Tibial artery (tissue), 4 donors: ENCODE results near the gene ACOT7.

Source experiments
- DNase-seq, 2 donors: peaks; one replicate each; pipeline ENCODE4 v3.0.0-alpha.2; 2019
- H3K27ac ChIP-seq, 2 donors: fragments of 200-600 bp; sonication (generic) in 1 of 2; 1 replicate in 1 of 2; 2 replicates in 1 of 2; pipeline ENCODE4 v1.5.1; 2018 to 2019; ENCODE audit warnings: mild to moderate bottlenecking in 1 of 2
- H3K27me3 ChIP-seq, 2 donors: fragments of 200-600 bp; sonication (generic) in 1 of 2; one replicate each; pipeline versions ENCODE4 v1.5.1 to v1.6.0; 2016 to 2019
- H3K36me3 ChIP-seq, 3 donors: fragments of 200-600 bp; sonication (generic) in 2 of 3; one replicate each; pipeline ENCODE4 v1.5.1; 2016 to 2019; ENCODE audit warnings: mild to moderate bottlenecking in 2 of 3
- H3K4me1 ChIP-seq, 4 donors: fragments of 200-600 bp; sonication (generic) in 2 of 4; 1 replicate in 3 of 4; 2 replicates in 1 of 4; pipeline ENCODE4 v1.5.1; 2016 to 2019
- H3K4me3 ChIP-seq, 2 donors: fragments of 200-600 bp; sonication (generic) in 1 of 2; 1 replicate in 1 of 2; 2 replicates in 1 of 2; pipeline ENCODE4 v1.5.1; 2018 to 2019; ENCODE audit warnings: mild to moderate bottlenecking in 2 of 2
- H3K9me3 ChIP-seq, 3 donors: fragments of 200-600 bp; sonication (generic) in 1 of 3; one replicate each; pipeline ENCODE4 v1.5.1; 2016 to 2019
- intact Hi-C: fragments of 100-400 bp; cut with DNase I; formaldehyde crosslinking; loops from one replicate; pipeline ENCODE4 v1.15.0; 2023; ENCODE audit warnings: low total_unique reads
- TF ChIP-seq, protein P1 (sequence below), 2 experiments: fragments of 200-600 bp in 1 of 2; fragments of 450-650 bp in 1 of 2; IDR thresholded peaks; one replicate each; pipeline ENCODE4 v1.5.1; 2017 to 2019; ENCODE audit warnings: antibody characterized with exemption in 2 of 2, mild to moderate bottlenecking in 1 of 2, moderate library complexity in 1 of 2

The ACOT7 gene

GRCh38 chr1:6239950-6240768 lies 153.4 kb downstream of the ACOT7 start:
- no peak overlapping the region for H3K4me3 ChIP-seq
- H3K27me3 ChIP-seq: peaks cover 10 to 62% of the 10 kb centered on the region in 2 donors
- intact Hi-C loops: loop anchor here (5.0 kb wide), 2 partner anchors 43 to 188 kb away; partner anchors contain the start of gene RPL22
- no peak for DNase-seq
- no peaks in the 10 kb centered on the region for H3K36me3 ChIP-seq
- no peaks in the 10 kb centered on the region for H3K9me3 ChIP-seq
- TF ChIP-seq, protein P1, sequence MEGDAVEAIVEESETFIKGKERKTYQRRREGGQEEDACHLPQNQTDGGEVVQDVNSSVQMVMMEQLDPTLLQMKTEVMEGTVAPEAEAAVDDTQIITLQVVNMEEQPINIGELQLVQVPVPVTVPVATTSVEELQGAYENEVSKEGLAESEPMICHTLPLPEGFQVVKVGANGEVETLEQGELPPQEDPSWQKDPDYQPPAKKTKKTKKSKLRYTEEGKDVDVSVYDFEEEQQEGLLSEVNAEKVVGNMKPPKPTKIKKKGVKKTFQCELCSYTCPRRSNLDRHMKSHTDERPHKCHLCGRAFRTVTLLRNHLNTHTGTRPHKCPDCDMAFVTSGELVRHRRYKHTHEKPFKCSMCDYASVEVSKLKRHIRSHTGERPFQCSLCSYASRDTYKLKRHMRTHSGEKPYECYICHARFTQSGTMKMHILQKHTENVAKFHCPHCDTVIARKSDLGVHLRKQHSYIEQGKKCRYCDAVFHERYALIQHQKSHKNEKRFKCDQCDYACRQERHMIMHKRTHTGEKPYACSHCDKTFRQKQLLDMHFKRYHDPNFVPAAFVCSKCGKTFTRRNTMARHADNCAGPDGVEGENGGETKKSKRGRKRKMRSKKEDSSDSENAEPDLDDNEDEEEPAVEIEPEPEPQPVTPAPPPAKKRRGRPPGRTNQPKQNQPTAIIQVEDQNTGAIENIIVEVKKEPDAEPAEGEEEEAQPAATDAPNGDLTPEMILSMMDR (IDR thresholded peaks at IDR 0.05): no peak
- H3K27ac ChIP-seq: no peak overlapping the region
- H3K4me1 ChIP-seq: peaks cover 0 to 19% (median 18%) of the 10 kb centered on the region in 4 donors

DNA sequence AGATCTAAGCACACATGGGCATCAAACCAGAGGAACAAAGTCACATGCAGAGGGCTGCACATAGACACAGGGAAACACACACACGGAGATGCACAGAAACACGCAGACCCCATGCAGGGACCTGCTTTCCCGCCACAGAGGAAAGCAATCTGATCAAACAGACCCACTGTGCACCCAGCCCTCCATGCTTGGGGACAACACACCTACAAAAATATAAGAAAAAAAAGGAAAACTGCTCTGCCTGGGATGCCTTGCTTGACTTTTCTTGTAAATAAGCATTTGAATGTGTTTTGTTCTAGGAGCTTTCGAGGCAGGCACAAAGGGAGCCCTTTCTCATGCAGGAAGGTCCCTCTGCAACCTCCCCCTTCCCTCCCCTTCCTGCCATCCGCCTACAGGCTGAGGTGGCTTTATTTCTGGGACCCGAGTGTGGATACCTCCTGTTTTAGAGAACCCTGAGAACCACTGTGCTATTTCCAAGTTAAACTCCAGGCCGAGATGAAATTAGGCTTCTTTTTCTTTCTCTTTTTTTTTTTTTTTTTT lies 154.3 kb downstream of the ACOT7 start:
- TF ChIP-seq, protein P1 (IDR thresholded peaks at IDR 0.05): no peak
- Histone ChIP-seq H3K4me1 (peaks cover 0 to 27% (median 24%) of the 10 kb centered on the region in 4 donors), H3K27ac (no peak overlapping the region), H3K9me3 (no peaks in the 10 kb centered on the region), H3K36me3 (no peaks in the 10 kb centered on the region), H3K27me3 (peaks cover 10 to 55% of the 10 kb centered on the region in 2 donors), H3K4me3 (no peak overlapping the region)
- intact Hi-C loops: loop anchor here (5.0 kb wide), 1 partner anchor 42 kb away; the partner anchor contains the start of gene RPL22
- DNase-seq: no peak

DNA sequence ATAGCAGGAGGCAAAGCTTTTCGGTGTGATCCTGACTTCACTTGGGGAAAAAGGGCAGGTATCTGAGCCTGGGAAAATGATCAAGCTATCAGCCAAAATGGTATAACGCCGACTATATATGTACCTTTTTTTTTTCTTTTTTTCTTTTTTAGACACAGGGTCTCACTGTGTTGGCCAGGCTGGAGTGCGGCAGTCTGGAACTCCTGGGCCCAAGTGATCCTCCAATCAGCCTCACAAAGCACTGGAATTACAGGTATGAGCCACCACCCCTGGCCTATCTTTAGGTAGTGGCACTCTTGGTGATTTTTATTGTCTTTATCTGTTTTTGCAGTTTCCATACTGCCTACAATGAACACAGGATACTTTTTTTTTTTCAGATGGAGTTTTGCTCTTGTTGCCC lies 156.5 kb downstream of the ACOT7 start:
- H3K4me1 ChIP-seq: peaks cover 0 to 26% (median 20%) of the 10 kb centered on the region in 4 donors
- H3K36me3 ChIP-seq: peaks cover 5 to 20% (median 14%) of the 10 kb centered on the region in 3 donors
- no peak overlapping the region for H3K27ac ChIP-seq
- no peak overlapping the region for H3K4me3 ChIP-seq
- no peak for DNase-seq
- intact Hi-C loops: loop anchor here (5.0 kb wide), 1 partner anchor 40 kb away; the partner anchor contains the start of gene RPL22
- TF ChIP-seq, protein P1 (IDR thresholded peaks at IDR 0.05): no peak
- H3K9me3 ChIP-seq: no peaks in the 10 kb centered on the region
- peaks cover 0 to 33% of the 10 kb centered on the region in 2 donors for H3K27me3 ChIP-seq

GRCh38 chr1:6235296-6235677 lies 158.3 kb downstream of the ACOT7 start:
- intact Hi-C loops: loop anchor here (5.0 kb wide), 1 partner anchor 38 kb away; the partner anchor contains the start of gene RPL22
- TF ChIP-seq, protein P1 (IDR thresholded peaks at IDR 0.05): no peak
- DNase-seq: no peak

GRCh38 chr1:6234502-6235295 lies 158.9 kb downstream of the ACOT7 start:
- Histone ChIP-seq H3K36me3 (peaks cover 29 to 42% (median 37%) of the 10 kb centered on the region in 3 donors), H3K27ac (peak overlapping the region; percentile 39 to 60), H3K4me3 (peak overlapping the region; percentile 64 to 85), H3K9me3 (no peaks in the 10 kb centered on the region), H3K27me3 (peaks cover 0 to 10% of the 10 kb centered on the region in 2 donors), H3K4me1 (peaks cover 0 to 19% (median 13%) of the 10 kb centered on the region in 4 donors)
- TF ChIP-seq, protein P1 (IDR thresholded peaks at IDR 0.05): no peak
- DNase-seq: no peak
- intact Hi-C loops: loop anchor here (5.0 kb wide), 1 partner anchor 37 kb away; the partner anchor contains the start of gene RPL22

More at GRCh38 chr1:6235296-6235677, 158.3 kb downstream of the ACOT7 start:
- peak overlapping the region; percentile 39 to 60 for H3K27ac ChIP-seq
- H3K4me3 ChIP-seq: peak overlapping the region; percentile 64 to 85
- peaks cover 0 to 16% of the 10 kb centered on the region in 2 donors for H3K27me3 ChIP-seq
- H3K9me3 ChIP-seq: no peaks in the 10 kb centered on the region
- peaks cover 0 to 19% (median 13%) of the 10 kb centered on the region in 4 donors for H3K4me1 ChIP-seq
- H3K36me3 ChIP-seq: peaks cover 23 to 37% (median 31%) of the 10 kb centered on the region in 3 donors
